SU-DHL-6 (cell line): ENCODE results near the gene LFNG.

ENCODE experiments used
- H2AFZ ChIP-seq: fragments of 200-600 bp; sonication (generic); 2 replicates; pipeline ENCODE4 v1.6.1; 2014; ENCODE audit warnings: low read depth, mild to moderate bottlenecking, moderate library complexity, mixed read lengths, antibody characterized with exemption, low read length; ENCODE audit not compliant: severe bottlenecking
- H3F3A ChIP-seq: fragments of 200-600 bp; shearing (Covaris generic); 2 replicates; pipeline ENCODE4 v1.6.0; 2016; ENCODE audit warnings: antibody characterized with exemption, mild to moderate bottlenecking; ENCODE audit not compliant: insufficient read depth
- H3K27ac ChIP-seq: fragments of 200-600 bp; sonication (generic); 2 replicates; pipeline ENCODE4 v1.5.1; 2016; ENCODE audit warnings: low read depth, mild to moderate bottlenecking, low read length, moderate library complexity, mixed read lengths
- H3K27me3 ChIP-seq: fragments of 200-600 bp; sonication (generic), shearing (Covaris generic); 2 replicates; pipeline ENCODE4 v1.6.0; 2014; ENCODE audit warnings: mild to moderate bottlenecking, low read length
- H3K36me3 ChIP-seq: fragments of 200-600 bp; sonication (generic); 2 replicates; pipeline ENCODE4 v1.6.1; 2014; ENCODE audit warnings: mild to moderate bottlenecking, low read length, mixed read lengths
- H3K4me2 ChIP-seq: fragments of 300-600, 200-600 bp; shearing (Covaris generic), sonication (generic); 2 replicates; pipeline ENCODE4 v1.6.0; 2014; ENCODE audit warnings: low read length, low read depth, mild to moderate bottlenecking; ENCODE audit not compliant: poor library complexity, severe bottlenecking
- H3K4me3 ChIP-seq: fragments of 200-600 bp; sonication (generic); 2 replicates; pipeline ENCODE4 v1.5.1; 2014; ENCODE audit warnings: antibody characterized with exemption, low read length, mild to moderate bottlenecking, mixed read lengths; ENCODE audit not compliant: insufficient read depth, poor library complexity, severe bottlenecking
- H3K79me2 ChIP-seq: fragments of 200-600 bp; sonication (generic); 2 replicates; pipeline ENCODE4 v1.6.1; 2014; ENCODE audit warnings: mild to moderate bottlenecking, low read length, moderate library complexity; ENCODE audit not compliant: insufficient read depth
- H3K9ac ChIP-seq: fragments of 200-600 bp; sonication (generic); 2 replicates; pipeline ENCODE4 v1.7.0; 2014; ENCODE audit warnings: mild to moderate bottlenecking, low read length
- H3K9me2 ChIP-seq: fragments of 200-600 bp; sonication (generic); replicated peaks from 2 replicates; pipeline ENCODE4 v1.6.1; 2014; ENCODE audit warnings: low read length; ENCODE audit not compliant: insufficient read depth
- H3K9me3 ChIP-seq: fragments of 200-600 bp; sonication (generic); 2 replicates; pipeline ENCODE4 v1.6.1; 2014; ENCODE audit warnings: low read length, mixed read lengths; ENCODE audit not compliant: insufficient read depth
- H4K20me1 ChIP-seq: fragments of 200-600 bp; sonication (generic); 2 replicates; pipeline ENCODE4 v1.6.1; 2014; ENCODE audit warnings: low read depth, mild to moderate bottlenecking, antibody characterized with exemption, low read length, moderate library complexity, mixed read lengths
- CTCF ChIP-seq: fragments of 200-600 bp; sonication (generic); IDR thresholded peaks from one replicate; pipeline ENCODE4 v1.5.1; 2017; ENCODE audit warnings: antibody characterized with exemption, mild to moderate bottlenecking, low read length, moderate library complexity; ENCODE audit not compliant: insufficient read depth, poor library complexity, severe bottlenecking
- EZH2phosphoT487 ChIP-seq: fragments of 200-600 bp; sonication (generic), shearing (Covaris generic); conservative IDR thresholded peaks from 2 replicates; pipeline ENCODE4 v1.6.1; 2018; ENCODE audit warnings: mild to moderate bottlenecking, antibody characterized with exemption, low read length, moderate library complexity, mixed read lengths

Gene LFNG

DNA sequence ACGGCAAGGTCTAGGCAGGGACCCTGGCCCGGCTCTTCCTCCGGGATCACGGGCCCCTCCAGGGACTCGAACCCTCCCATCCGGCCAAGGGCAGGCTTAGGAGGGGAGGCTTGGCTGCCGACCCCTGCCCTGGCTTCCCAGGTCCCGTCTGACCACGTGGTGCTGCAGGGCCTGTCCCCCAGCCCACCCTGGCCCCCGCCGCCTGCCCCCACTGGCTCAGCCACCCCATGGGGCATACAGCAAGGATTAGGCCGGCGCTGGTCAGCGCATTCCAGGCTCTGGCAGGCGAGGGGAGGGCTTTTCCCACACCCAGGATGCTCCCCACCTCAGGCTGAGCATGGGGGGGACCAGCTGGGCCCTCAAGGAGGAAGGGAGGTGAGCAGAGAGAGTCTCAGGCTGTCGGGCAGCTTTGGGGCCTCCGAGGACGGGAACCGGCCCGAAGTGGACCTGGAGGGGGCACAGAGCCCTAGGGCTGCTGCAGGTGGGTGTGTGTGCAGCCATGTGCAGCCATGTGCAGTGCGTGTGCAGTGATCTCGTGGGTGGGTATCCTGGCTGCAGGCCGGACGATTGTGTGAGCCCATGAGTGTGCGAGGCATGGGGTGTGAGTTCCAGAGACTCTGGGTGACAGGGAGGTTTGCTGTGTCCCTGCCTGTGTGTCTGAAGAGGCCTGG lies 42.7 kb upstream of the LFNG start:
- H3K27ac ChIP-seq = no peak overlapping the region
- no peaks in the 10 kb centered on the region for H3F3A ChIP-seq
- no peak for TF ChIP-seq EZH2phosphoT487
- no peak for TF ChIP-seq CTCF
- no peaks in the 10 kb centered on the region for H3K79me2 ChIP-seq
- no peak overlapping the region for H3K4me3 ChIP-seq
- H3K9me2 ChIP-seq = no peaks in the 10 kb centered on the region
- no peak overlapping the region for H3K9ac ChIP-seq
- H3K27me3 ChIP-seq = no peaks in the 10 kb centered on the region
- no peak overlapping the region for H2AFZ ChIP-seq
- H3K4me2 ChIP-seq = no peak overlapping the region
- H3K36me3 ChIP-seq = no peaks in the 10 kb centered on the region
- H3K9me3 ChIP-seq = no peaks in the 10 kb centered on the region
- H4K20me1 ChIP-seq = no peaks in the 10 kb centered on the region

- no peak overlapping the region for H2AFZ ChIP-seq
Observed at GRCh38 chr7:2477447-2478398, 41.9 kb upstream of the LFNG start.

GRCh38 chr7:2478399-2478785 lies 41.2 kb upstream of the LFNG start:
- no peak overlapping the region for H3K4me2 ChIP-seq
- H3K9ac ChIP-seq = no peak overlapping the region

More at GRCh38 chr7:2477447-2478398, 41.9 kb upstream of the LFNG start:
- Histone ChIP-seq H3K27ac (no peak overlapping the region), H3K9me3 (no peaks in the 10 kb centered on the region), H3K4me3 (no peak overlapping the region), H3K79me2 (no peaks in the 10 kb centered on the region), H3K9me2 (no peaks in the 10 kb centered on the region), H3K27me3 (no peaks in the 10 kb centered on the region), H3K9ac (no peak overlapping the region), H4K20me1 (no peaks in the 10 kb centered on the region), H3F3A (no peaks in the 10 kb centered on the region), H3K4me2 (no peak overlapping the region), H3K36me3 (no peaks in the 10 kb centered on the region)
- no peak for TF ChIP-seq EZH2phosphoT487
- no peak for TF ChIP-seq CTCF

More at GRCh38 chr7:2478399-2478785, 41.2 kb upstream of the LFNG start:
- H3K36me3 ChIP-seq = no peaks in the 10 kb centered on the region
- no peaks in the 10 kb centered on the region for H3F3A ChIP-seq
- H3K27ac ChIP-seq = no peak overlapping the region
- no peaks in the 10 kb centered on the region for H3K79me2 ChIP-seq
- H2AFZ ChIP-seq = no peak overlapping the region
- H3K4me3 ChIP-seq = no peak overlapping the region
- no peaks in the 10 kb centered on the region for H4K20me1 ChIP-seq
- no peaks in the 10 kb centered on the region for H3K9me2 ChIP-seq
- no peak for TF ChIP-seq CTCF
- TF ChIP-seq EZH2phosphoT487 = no peak
- H3K27me3 ChIP-seq = no peaks in the 10 kb centered on the region
- no peaks in the 10 kb centered on the region for H3K9me3 ChIP-seq
